ENCODE results near the gene CAP2.
A peak's percentile ranks its signal among the peaks of the same experiment; 100 is the strongest.

CAP2 gene

DNA sequence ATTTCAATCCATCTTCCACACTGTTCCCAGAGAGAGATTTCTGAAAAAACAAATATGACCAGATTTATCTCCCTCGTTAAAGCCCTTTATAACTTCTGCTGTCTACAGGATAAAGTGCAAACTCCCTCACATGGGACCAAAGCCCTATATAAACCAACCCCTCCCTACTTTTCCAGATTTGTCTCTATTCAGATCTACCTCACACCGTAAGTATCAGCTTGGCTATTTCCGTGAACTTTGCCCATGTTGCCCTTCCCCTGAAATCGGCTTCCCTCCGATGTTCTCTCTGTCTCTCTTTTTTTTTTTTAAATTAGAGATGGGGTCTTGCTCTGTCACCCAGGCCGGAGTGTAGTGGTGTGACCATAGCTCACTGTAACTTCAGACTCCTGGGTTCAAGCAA lies 194.6 kb downstream of the CAP2 start:
- no peak for DNase-seq

DNA sequence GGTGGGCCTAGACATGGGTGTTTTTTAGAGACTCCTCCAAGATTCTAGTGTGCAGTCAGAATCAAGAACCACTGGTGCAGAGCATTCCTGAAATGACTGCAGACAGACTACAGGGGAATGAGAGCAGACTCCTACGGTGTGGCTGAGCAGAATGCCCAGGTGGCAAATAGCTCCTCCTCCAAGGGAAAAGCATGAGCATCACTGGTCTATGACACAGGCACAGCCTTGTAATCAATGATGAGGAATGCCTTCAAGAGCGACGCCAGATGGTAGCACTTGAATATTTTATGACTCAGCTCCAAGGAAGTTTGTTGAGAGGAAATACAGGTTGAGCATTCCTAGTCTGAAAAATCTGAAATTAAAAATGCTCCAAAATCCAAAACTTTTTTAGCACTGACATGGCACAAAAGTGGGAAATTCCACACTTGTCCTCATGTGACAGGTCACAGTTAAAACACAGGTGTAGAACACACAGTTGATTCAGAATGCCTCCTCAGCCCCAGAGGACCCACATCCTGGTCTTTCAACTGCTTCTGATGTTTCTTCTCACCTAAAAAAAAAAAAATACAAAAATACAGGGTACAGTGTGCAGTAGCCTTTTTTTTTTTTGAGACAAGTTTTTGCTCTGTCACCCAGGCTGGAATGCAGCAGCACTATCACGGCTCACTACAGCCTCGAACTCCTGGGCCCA lies 196.2 kb downstream of the CAP2 start:
- peak; percentile 74 for DNase-seq

DNA sequence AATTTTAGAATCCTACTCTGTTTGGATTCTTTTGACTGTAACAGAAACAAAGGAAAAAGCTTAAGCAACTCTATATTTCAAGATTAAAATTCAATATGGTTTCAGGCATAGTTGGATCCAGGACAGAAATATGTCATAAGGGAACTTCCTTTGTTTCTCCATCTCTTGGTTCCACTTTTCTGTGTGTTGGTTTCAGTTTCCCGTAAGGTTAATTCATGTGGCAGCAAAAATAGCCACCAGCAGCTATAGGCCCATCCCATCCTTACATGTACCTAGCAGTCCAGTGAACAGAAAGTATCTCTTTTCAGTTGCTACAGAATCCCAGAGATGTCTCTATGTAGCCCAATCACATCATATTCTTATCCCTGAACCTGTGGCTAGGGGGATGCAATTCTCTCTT lies 197.9 kb downstream of the CAP2 start:
- no peak for DNase-seq

DNA sequence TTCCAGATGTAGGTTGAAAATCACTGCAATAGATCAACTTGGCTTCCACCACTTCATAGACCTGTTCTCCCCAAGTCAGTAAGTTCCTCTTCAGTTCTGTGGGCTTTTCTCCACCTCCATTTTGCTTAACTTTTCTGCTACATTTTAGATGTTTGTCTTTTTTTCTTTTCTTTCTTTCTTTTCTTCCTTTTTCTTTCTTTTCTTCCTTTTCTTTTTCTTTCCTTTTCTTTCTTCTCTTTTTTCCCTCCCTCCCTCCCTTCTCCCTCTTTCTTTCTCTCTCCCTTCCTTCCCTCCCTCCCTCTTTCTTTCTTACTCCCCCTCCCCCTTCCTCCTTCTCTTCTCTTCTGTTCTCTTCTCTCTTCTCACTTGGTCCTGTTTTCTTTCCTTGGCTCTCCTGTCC lies 199.9 kb downstream of the CAP2 start:
- no peak for DNase-seq

DNA sequence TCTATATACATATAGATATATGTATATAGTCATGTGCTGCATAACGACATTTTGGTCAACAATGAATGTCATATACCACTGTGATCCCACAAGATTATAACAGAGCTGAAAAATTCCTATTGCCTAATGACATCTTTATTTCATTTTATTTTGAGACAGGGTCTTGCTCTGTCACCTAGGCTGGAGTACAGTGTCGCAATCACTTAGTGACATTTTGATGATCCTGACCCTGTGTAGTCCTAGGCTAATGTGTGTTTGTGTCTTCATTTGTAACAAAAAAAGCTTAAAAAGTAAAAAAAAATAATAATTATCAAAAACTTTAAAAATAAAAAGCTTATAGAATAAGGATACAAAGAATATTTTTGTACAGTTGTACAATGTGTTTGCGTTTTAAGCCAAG lies 202.7 kb downstream of the CAP2 start:
- no peak for DNase-seq

DNA sequence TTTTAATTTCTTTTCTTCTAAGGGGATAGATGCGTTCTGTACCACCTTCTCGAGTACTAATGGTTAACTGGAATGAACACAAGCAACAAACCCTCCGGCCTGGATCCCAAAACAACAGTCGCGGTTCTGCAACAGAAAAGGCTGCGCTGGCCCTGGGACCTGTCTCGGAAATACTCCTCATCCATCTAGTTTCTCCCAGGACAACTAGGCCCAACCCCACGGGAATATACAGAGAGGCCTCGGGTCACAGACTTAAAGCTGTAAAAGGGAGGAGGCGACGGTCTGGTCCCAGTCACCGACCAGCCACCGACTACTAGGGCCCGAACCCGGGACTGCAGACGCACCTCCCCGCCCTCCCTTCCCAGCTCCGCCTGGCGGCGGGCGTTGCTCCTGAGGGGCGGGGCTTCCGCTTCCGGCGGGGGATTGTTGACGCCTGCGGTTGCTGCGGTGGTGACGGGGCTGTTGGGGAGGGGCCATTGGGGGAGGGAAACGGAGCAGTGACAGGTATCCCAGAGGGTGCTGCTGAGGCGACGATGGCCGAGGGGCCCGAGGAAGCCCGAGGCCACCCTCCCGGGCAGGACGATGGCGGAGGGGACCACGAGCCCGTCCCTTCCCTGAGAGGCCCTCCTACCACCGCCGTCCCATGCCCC lies 206.6 kb downstream of the CAP2 start, which contains the start of gene FAM8A1:
Gene FAM8A1, plus strand, starts transcription at position 426 of the 650 bp plus-strand sequence. Its CDS starts 108 bp downstream, at position 534.
- DNase-seq = peak; percentile 68

DNA sequence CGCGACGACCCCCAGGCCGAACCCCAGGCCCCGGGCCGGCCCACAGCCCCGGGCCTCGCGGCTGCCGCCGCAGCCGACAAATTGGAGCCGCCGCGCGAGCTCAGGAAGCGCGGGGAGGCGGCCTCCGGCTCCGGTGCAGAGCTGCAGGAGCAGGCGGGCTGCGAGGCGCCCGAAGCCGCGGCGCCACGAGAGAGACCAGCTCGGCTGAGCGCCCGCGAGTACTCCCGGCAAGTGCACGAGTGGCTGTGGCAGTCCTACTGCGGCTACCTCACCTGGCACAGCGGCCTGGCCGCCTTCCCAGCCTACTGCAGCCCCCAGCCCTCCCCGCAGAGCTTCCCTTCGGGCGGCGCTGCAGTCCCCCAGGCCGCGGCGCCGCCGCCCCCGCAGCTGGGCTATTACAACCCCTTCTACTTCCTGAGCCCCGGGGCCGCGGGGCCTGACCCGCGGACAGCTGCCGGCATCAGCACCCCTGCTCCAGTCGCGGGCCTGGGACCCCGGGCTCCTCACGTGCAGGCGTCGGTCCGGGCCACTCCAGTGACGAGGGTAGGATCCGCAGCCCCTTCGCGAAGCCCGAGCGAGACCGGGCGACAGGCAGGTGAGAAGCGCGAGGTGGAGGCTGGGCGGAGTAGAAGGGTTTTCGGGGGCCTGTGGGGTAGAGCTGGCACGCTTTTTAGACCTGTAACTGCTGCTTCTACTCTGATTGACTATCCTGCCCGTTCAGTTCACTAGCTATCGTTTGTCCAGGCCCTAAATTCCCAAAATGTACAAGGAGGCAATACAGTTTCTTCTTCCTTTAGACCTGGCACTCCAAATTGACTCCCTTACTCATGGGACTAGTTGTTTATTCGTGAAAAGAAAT lies 207.4 kb downstream of the CAP2 start:
- no peak for DNase-seq

DNA sequence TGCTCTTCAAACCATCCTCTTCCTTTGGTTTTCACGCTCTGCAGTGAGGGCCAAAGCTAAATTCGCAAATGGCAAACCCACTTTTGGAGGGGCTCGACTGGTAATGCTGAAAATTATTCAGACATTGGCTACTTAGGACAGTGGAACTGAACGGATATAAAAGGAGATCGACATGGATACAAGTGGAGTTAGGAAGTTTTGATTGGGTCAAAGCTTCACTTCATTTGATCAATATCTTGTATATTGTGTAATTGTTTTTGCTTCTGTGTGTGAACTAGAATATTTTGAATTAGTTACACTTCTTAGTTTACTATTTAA lies 207.9 kb downstream of the CAP2 start:
- no peak for DNase-seq

DNA sequence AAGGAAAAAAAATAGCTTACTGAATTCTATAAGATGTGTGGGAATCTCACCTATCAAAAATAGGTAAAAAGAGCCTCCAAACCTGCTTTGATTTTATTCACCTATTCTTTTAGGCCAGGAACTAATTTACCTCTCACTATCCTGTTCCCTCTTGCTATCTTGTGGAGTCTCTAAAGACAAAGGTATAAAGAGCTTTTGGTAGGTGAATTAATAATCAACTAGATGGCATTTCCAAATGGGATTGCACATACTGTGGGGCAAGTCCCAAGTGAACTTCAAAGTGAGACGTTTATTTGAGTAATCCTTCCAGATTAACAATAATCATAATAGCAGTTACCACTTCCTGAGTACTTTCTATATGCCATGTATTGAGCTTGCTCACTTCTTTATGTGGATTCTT lies 209.5 kb downstream of the CAP2 start:
- DNase-seq = no peak

DNA sequence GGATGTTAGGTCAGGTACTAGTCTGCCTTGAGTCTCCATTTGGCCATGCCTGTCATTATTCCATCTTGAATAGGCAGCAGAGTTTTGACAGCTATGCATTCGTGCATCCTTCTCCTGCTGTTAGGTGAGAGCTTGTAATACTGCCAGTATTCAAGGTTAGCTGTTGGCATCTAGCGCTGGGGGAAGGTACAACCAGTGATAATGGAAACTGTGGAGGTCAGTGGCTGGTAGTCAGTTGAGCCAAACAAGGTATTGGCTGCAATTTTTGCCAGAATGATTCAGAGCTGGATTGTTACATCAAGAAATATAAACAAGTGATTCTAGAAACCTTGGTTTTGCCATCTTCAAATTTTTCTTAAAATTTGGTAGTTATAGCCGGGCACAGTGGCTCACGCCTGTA lies 213.2 kb downstream of the CAP2 start:
- DNase-seq = no peak
